Cardiac muscle cell (in vitro differentiated cells and primary cell): ENCODE results near the gene LGR6. TPM values are rescaled to one million over a fixed set of nuclear protein-coding genes. Genes with fewer than 3 reads are reported as not detected.
"Not testable (repeated sequence)": the region's sequence is repeated elsewhere in the genome, so short reads cannot be mapped to it uniquely, and the experiment has no call there.

Experiments
- DNase-seq, 2 donors: peaks; one replicate each; pipeline versions ENCODE4 v3.0.0 to v3.0.0-alpha.2; 2010 to 2017; ENCODE audit warnings: low read depth in 1 of 2, low spot score in 1 of 2
- H3K27ac ChIP-seq: fragments of 200-600 bp; sonication (generic); 2 replicates; pipeline ENCODE4 v1.5.1; 2016
- H3K27me3 ChIP-seq: fragments of 200-600 bp; sonication (generic); 2 replicates; pipeline ENCODE4 v1.6.0; 2016; ENCODE audit warnings: control low read depth
- H3K36me3 ChIP-seq: fragments of 200-600 bp; sonication (generic); 2 replicates; pipeline ENCODE4 v1.5.1; 2016; ENCODE audit warnings: control low read depth
- H3K4me1 ChIP-seq: fragments of 200-600 bp; sonication (generic); 2 replicates; pipeline ENCODE4 v1.8.1; 2017; ENCODE audit warnings: low read depth, mild to moderate bottlenecking, mixed run types
- H3K4me3 ChIP-seq: fragments of 200-600 bp; sonication (generic); 2 replicates; pipeline ENCODE4 v1.5.1; 2016; ENCODE audit warnings: mild to moderate bottlenecking
- H3K9me3 ChIP-seq: fragments of 200-600 bp; sonication (generic); 2 replicates; pipeline ENCODE4 v1.5.1; 2017; ENCODE audit warnings: low read depth, mild to moderate bottlenecking, control low read depth
- CTCF ChIP-seq: IDR thresholded peaks from 2 replicates; pipeline ENCODE4 v1.5.1; 2012; ENCODE audit warnings: low read depth, mild to moderate bottlenecking, low read length
- polyA plus RNA-seq: library from polyadenylated mRNA; unstranded; fragments of >200 nt; fragmentation: Nextera tagmentation; extraction: Ambion mirVana; gene quantifications from 2 replicates; pipeline ENCODE4 v1.2.1, GENCODE V29; 2016
- total RNA-seq: library from RNA; depleted of rRNA; stranded (reverse); fragments of >200 nt; gene quantifications from 2 replicates; pipeline ENCODE4 v1.2.3, GENCODE V29; 2016

Gene LGR6
- total and polyA plus RNA-seq, 2 experiments from 2014 or later: 0.16 TPM; not detected in 1

GRCh38 chr1:202343652-202344349, 150.2 kb downstream of the LGR6 start:
- no peak overlapping the region for H3K4me3 ChIP-seq
- peak; percentile 66 for TF ChIP-seq CTCF
- peaks cover 10% of the 10 kb centered on the region for H3K4me1 ChIP-seq
- no peaks in the 10 kb centered on the region for H3K36me3 ChIP-seq
- H3K9me3 ChIP-seq: no peaks in the 10 kb centered on the region
- no peaks in the 10 kb centered on the region for H3K27me3 ChIP-seq
- peak; percentile 59 to 70 for DNase-seq
- H3K27ac ChIP-seq: no peak overlapping the region

GRCh38 chr1:202348005-202348508, 154.5 kb downstream of the LGR6 start:
- Histone ChIP-seq H3K36me3 (no peaks in the 10 kb centered on the region), H3K27ac (peak overlapping the region; percentile 15), H3K27me3 (no peaks in the 10 kb centered on the region), H3K4me1 (peaks cover 23% of the 10 kb centered on the region), H3K4me3 (no peak overlapping the region), H3K9me3 (no peaks in the 10 kb centered on the region)
- no peak for DNase-seq
- no peak for TF ChIP-seq CTCF

GRCh38 chr1:202348509-202349205, 155.1 kb downstream of the LGR6 start, which contains the start of gene PPP1R12B:
Gene PPP1R12B (plus strand): TSS chr1:202348699. CDS start chr1:202348852, 153 bp downstream.
- H3K4me3 ChIP-seq: peak within 1 kb of the TSS; percentile 83
- no peak for TF ChIP-seq CTCF
- peak; percentile 99 for DNase-seq
- H3K9me3 ChIP-seq: no peaks in the 10 kb centered on the region
- H3K27me3 ChIP-seq: no peaks in the 10 kb centered on the region
- no peaks in the 10 kb centered on the region for H3K36me3 ChIP-seq
- peak within 1 kb of the TSS; percentile 92 for H3K27ac ChIP-seq
- H3K4me1 ChIP-seq: peaks cover 18% of the 10 kb centered on the region

GRCh38 chr1:202349206-202349928, 155.8 kb downstream of the LGR6 start:
- no peaks in the 10 kb centered on the region for H3K36me3 ChIP-seq
- H3K27ac ChIP-seq: peak overlapping the region; percentile 92
- no peaks in the 10 kb centered on the region for H3K27me3 ChIP-seq
- peaks cover 13% of the 10 kb centered on the region for H3K4me1 ChIP-seq
- H3K9me3 ChIP-seq: no peaks in the 10 kb centered on the region
- no peak for TF ChIP-seq CTCF
- peak; percentile 36 to 84 for DNase-seq
- H3K4me3 ChIP-seq: peak overlapping the region; percentile 83

- no peaks in the 10 kb centered on the region for H3K36me3 ChIP-seq
- H3K4me3 ChIP-seq: peak overlapping the region; percentile 0
- DNase-seq: peak; percentile 33 to 77
- TF ChIP-seq CTCF: no peak
- peak overlapping the region; percentile 1 for H3K27ac ChIP-seq
- H3K9me3 ChIP-seq: no peaks in the 10 kb centered on the region
- H3K27me3 ChIP-seq: no peaks in the 10 kb centered on the region
- peaks cover 13% of the 10 kb centered on the region for H3K4me1 ChIP-seq
Measured at GRCh38 chr1:202351725-202352124, 158.1 kb downstream of the LGR6 start.

- not testable (repeated sequence) for H3K36me3 ChIP-seq, H3K4me3 ChIP-seq, H3K9me3 ChIP-seq, H3K27ac ChIP-seq, H3K27me3 ChIP-seq, DNase-seq
- peaks cover 13% of the 10 kb centered on the region for H3K4me1 ChIP-seq
Measured at GRCh38 chr1:202352583-202353197, 159.1 kb downstream of the LGR6 start.
